Inflammatory macrophage (primary cell): ENCODE data around the gene SF3B1.
A peak's percentile ranks its signal among the peaks of the same experiment; 100 is the strongest.
"Not testable (repeated sequence)": the region's sequence is repeated elsewhere in the genome, so short reads cannot be mapped to it uniquely, and the experiment has no call there.

Experiments
- DNase-seq, 2 donors: peaks; one replicate each; pipeline ENCODE4 v3.0.0-alpha.2; 2020 to 2022
- total RNA-seq, 18 experiments: gene quantifications; one replicate each; lab custom pipeline; 2026; ENCODE audit warnings: mixed read lengths in 6 of 18, inconsistent platforms in 2 of 18; lab: John Stamatoyannopoulos, UW

The SF3B1 gene, protein sequence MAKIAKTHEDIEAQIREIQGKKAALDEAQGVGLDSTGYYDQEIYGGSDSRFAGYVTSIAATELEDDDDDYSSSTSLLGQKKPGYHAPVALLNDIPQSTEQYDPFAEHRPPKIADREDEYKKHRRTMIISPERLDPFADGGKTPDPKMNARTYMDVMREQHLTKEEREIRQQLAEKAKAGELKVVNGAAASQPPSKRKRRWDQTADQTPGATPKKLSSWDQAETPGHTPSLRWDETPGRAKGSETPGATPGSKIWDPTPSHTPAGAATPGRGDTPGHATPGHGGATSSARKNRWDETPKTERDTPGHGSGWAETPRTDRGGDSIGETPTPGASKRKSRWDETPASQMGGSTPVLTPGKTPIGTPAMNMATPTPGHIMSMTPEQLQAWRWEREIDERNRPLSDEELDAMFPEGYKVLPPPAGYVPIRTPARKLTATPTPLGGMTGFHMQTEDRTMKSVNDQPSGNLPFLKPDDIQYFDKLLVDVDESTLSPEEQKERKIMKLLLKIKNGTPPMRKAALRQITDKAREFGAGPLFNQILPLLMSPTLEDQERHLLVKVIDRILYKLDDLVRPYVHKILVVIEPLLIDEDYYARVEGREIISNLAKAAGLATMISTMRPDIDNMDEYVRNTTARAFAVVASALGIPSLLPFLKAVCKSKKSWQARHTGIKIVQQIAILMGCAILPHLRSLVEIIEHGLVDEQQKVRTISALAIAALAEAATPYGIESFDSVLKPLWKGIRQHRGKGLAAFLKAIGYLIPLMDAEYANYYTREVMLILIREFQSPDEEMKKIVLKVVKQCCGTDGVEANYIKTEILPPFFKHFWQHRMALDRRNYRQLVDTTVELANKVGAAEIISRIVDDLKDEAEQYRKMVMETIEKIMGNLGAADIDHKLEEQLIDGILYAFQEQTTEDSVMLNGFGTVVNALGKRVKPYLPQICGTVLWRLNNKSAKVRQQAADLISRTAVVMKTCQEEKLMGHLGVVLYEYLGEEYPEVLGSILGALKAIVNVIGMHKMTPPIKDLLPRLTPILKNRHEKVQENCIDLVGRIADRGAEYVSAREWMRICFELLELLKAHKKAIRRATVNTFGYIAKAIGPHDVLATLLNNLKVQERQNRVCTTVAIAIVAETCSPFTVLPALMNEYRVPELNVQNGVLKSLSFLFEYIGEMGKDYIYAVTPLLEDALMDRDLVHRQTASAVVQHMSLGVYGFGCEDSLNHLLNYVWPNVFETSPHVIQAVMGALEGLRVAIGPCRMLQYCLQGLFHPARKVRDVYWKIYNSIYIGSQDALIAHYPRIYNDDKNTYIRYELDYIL
- total RNA-seq, result 309 to 611 (median 497) reads per million in 18 experiments

- peak; percentile 99 for DNase-seq
These were observed at the start of gene SF3B1 for GRCh38 chr2:197434541-197435513. TSS of gene SF3B1 (minus strand) at chr2:197435028. CDS start at chr2:197434999, 29 bp downstream.

GRCh38 chr2:197484248-197484647 lies 49.4 kb upstream of the SF3B1 start:
- DNase-seq, result not testable (repeated sequence)

DNA sequence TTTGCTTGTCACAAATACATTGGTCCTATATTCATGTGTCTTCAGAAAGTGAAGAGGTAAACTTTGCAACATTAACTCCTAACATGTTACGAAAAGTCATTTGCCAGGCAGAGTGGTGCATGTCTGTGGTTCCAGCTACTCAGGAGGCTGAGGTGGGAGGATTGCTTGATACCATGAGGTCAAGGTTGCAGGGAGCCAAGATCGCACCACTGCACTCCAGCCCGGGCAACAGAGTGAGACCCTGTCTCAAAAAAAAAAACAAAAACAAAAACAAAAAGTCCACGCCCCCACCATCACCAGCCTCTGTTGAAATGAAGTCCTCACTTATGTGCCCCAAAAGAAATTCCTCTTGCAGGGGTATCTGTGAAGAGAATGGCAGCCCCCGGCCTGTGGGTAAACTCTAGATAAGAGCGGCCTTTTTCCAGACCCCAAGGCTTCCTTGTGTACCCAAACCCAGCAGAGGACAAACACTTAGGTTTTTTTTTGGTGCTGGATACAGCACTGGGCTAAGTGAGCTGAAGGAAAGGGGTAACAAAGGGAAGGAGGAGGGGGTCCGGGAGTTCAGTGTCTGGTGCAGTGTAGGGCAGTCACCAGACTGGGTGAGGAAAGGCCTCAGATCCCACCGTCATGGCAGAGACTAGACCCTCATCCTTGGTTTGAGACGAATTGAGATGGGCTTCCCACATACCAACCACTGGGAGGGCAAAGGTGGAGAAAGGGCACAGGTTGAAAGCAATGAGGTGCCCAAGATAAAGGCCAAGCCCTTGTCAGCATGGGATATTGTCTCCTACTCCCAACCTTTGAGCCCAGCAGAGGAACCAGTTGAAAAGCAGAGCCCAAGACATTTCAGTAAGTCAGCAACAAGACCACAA lies 45.6 kb upstream of the SF3B1 start:
- no peak for DNase-seq

GRCh38 chr2:197477797-197478196 lies 43.0 kb upstream of the SF3B1 start:
- no peak for DNase-seq

DNA sequence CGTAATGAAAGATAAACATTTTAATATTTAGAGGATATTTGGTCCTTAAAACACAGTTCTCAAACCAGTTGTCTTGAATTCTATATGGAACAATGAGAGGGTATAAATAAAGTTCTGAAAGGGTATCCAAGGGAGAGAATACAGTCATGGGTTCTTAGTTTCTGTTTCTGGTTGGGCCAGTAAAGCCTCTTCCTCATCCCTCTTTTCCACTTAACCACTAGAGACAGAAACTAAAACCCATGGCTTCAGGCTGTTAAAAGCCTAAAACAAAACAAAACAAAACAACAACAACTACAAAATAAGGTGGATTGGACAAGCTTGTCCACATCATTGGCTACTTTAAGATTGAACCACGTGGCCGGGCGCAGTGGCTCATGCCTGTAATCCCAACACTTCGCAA lies 37.3 kb upstream of the SF3B1 start:
- DNase-seq, result no peak

GRCh38 chr2:197464175-197464574 lies 29.3 kb upstream of the SF3B1 start:
- DNase-seq, result no peak

- no peak for DNase-seq
These were observed 26.2 kb upstream of the SF3B1 start for GRCh38 chr2:197461057-197461456.

DNA sequence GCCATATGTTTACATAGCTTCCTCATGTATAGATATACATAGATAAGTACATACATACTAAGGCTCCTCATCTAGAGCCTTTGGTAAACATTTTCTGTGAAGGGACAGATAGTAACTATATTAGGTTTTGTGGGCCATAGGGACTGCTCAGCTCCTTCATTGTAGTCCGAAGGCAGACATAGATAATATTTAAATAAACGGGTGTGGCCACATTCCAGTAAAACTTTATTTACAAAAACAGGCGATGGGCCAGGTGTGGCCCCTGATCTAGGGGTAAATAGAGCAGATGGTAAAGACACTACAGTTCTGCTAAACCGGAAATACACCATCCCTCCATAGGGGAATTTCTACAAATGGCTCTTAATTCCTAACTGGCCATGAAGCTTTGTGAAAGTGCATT lies 25.8 kb upstream of the SF3B1 start:
- no peak for DNase-seq

- DNase-seq, result no peak
These were observed 20.6 kb upstream of the SF3B1 start for GRCh38 chr2:197455428-197455827.

DNA sequence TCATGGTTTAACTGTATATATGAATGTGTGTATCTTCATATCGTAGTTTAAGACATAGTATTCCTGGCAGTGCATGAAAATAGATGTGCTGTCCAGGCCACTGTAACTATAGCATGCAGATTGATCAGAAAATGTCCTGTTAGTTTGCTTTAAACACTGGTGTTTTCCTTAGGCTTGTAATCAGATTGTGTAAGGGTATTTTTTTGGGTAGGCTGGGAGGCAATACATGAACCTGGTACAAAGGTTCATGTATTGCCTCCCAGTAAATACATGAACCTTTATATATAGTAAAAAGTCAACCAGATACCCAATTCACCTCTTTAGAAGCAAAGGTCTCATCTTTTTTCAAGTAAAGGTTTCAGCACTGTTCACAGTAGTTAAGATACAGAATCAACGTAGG lies 20.1 kb upstream of the SF3B1 start:
- DNase-seq, result no peak

- no peak for DNase-seq
These were observed 19.1 kb upstream of the SF3B1 start for GRCh38 chr2:197453914-197454398.

DNA sequence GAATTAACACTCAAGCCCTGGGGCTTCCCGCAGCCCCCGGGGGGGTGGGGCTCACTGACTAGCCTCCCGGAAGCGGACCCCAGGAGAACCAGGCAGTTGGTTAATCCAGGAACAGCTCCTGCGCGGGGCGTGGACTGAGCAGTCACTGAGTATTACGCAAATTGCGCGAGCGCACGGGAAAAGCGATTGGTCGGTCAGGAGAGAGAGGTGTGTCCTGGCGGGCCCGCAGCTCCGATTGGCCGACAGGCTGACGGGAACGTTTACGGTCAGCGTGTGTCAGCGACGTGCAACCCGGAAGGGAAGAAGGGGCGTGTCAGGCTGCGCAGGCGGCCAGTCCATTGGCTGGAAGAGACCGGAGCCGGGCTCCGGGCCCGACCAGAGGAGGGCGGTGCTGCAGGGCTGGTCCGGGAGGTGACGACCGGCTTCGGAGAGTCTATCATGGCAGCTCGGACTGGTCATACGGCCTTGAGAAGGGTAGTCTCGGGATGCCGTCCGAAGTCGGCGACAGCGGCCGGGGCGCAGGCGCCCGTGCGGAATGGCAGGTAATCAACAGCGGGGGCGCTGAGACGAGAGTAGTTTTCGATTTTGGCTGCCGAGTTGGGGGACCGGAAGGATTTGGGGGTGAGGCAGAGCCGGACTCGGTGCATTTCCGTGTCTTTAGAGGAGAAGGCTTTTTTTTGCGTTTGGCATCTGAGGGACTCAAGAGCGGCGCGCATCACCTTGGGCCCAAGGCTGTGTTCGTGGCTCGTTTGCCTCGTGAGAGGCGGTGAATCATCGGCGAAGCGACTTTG lies 18.5 kb upstream of the SF3B1 start, which contains the start of gene COQ10B:
COQ10B (plus strand) TSS at position 430 of the 791 bp plus-strand sequence; CDS start at position 439, 9 bp downstream.
- DNase-seq, result peak; percentile 100

DNA sequence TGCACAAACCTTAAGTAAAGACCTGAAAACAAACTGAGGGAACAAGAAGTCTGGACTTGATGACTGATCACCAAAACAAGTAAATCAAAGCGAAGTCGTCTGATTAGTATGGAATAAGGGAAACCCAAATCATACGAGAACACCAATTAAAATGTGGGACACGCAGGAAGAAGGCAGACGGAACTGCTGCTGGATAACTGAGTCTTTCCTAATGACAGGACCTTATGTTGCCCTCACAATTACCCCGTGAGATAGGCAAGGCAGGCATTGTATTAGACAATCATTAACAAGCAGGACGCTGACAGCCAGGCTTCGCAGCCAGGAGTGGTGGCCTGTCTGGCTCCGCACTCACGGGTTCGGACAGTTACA lies 17.9 kb upstream of the SF3B1 start:
- no peak for DNase-seq

- DNase-seq, result not testable (repeated sequence)
These were observed 16.1 kb upstream of the SF3B1 start for GRCh38 chr2:197450935-197451358.

DNA sequence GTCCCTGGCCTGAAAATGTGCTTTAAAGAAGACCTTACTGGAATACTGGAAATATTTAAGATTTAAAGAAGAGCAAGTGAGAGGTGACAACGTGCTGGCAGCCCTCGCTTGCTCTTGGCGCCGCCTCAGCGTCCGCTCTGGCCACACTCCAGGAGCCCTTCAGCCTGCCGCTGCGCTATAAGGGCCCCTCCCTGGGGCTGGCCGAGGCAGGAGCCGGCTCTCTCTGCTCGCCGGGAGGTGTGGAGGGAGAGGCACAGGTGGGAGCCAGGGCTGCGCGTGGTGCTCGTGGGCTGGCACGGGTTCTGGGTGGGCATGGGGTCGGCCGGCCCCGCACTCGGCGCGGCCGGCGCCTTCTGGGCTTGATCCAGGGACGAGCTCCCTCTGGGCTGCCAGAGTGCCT lies 15.6 kb upstream of the SF3B1 start:
- no peak for DNase-seq

GRCh38 chr2:197446844-197447243 lies 12.0 kb upstream of the SF3B1 start:
- DNase-seq, result no peak

GRCh38 chr2:197445746-197446145 lies 10.9 kb upstream of the SF3B1 start:
- no peak for DNase-seq

- peak; percentile 72 to 83 for DNase-seq
These were observed 8.0 kb upstream of the SF3B1 start for GRCh38 chr2:197442857-197443256.

DNA sequence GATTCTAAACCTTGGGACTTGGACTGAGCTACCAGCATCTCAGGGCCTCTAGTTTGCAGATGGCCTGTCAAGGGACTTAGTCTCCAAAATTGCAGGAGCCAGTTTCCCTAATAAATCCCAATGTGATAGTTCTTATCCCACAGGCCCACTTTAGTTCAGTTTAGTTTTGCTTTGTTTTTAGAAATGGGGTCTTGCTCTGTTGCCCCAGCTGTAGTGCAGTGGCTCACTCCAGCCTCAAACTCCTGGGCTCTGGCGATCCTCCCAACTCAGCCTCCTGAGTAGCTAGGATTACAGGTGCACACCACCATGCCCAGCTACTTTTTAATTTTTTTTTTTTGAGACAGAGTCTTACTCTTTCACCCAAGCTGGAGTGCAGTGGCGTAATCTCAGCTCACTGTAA lies 2.6 kb upstream of the SF3B1 start:
- no peak for DNase-seq
